OCI-LY1 (cell line): ENCODE results near the gene SPPL3.

Experiments
- H2AFZ ChIP-seq: fragments of 200-600 bp; sonication (generic), shearing (Covaris generic); 2 replicates; pipeline ENCODE4 v1.6.0; 2014; ENCODE audit warnings: antibody characterized with exemption, mild to moderate bottlenecking, low read length
- H3F3A ChIP-seq: fragments of 200-600 bp; sonication (generic), shearing (Covaris generic); 2 replicates; pipeline ENCODE4 v1.6.0; 2014; ENCODE audit warnings: mild to moderate bottlenecking, antibody characterized with exemption, low read length, moderate library complexity; ENCODE audit not compliant: insufficient read depth
- H3K27ac ChIP-seq: fragments of 200-600 bp; sonication (generic); 2 replicates; pipeline ENCODE4 v1.5.1; 2014; ENCODE audit warnings: low read length, mixed run types, mild to moderate bottlenecking, low read depth; ENCODE audit not compliant: poor library complexity, severe bottlenecking
- H3K27me3 ChIP-seq: fragments of 200-600 bp; sonication (generic); 2 replicates; pipeline ENCODE4 v1.6.0; 2014; ENCODE audit warnings: antibody characterized with exemption, mild to moderate bottlenecking, low read length, moderate library complexity; ENCODE audit not compliant: insufficient read depth
- H3K36me3 ChIP-seq: fragments of 200-600 bp; sonication (generic); 2 replicates; pipeline ENCODE4 v1.6.1; 2014; ENCODE audit warnings: mild to moderate bottlenecking, antibody characterized with exemption, low read length, moderate library complexity, mixed read lengths; ENCODE audit not compliant: insufficient read depth
- H3K4me1 ChIP-seq: fragments of 200-600 bp; sonication (generic); 2 replicates; pipeline ENCODE4 v1.5.1; 2014; ENCODE audit warnings: mild to moderate bottlenecking, low read length, moderate library complexity; ENCODE audit not compliant: insufficient read depth, severe bottlenecking
- H3K4me2 ChIP-seq: fragments of 200-600 bp; sonication (generic), shearing (Covaris generic); 2 replicates; pipeline ENCODE4 v1.6.1; 2014; ENCODE audit warnings: low read length
- H3K4me3 ChIP-seq: fragments of 200-600 bp; sonication (generic); 2 replicates; pipeline ENCODE4 v1.5.1; 2014; ENCODE audit warnings: low read length, low read depth, mild to moderate bottlenecking, mixed read lengths; ENCODE audit not compliant: poor library complexity, severe bottlenecking
- H3K79me2 ChIP-seq: fragments of 200-600 bp; shearing (Covaris generic); 2 replicates; pipeline ENCODE4 v1.6.1; 2016; ENCODE audit warnings: mixed run types, low read length, mixed read lengths; ENCODE audit not compliant: insufficient read depth
- H3K9ac ChIP-seq: fragments of 200-600 bp; sonication (generic), shearing (Covaris generic); 2 replicates; pipeline ENCODE4 v1.6.1; 2014; ENCODE audit warnings: mild to moderate bottlenecking, low read length, mixed read lengths
- H3K9me2 ChIP-seq: fragments of 200-600 bp; sonication (generic), shearing (Covaris generic); 2 replicates; pipeline ENCODE4 v1.6.1; 2014; ENCODE audit warnings: low read depth, mild to moderate bottlenecking, low read length, mixed read lengths
- H3K9me3 ChIP-seq: fragments of 200-600 bp; shearing (Covaris generic); 2 replicates; pipeline ENCODE4 v1.6.1; 2014; ENCODE audit warnings: low read length, mixed read lengths
- H4K20me1 ChIP-seq: fragments of 200-600 bp; sonication (generic), shearing (Covaris generic); 2 replicates; pipeline ENCODE4 v1.6.0; 2016; ENCODE audit warnings: mild to moderate bottlenecking, low read length; ENCODE audit not compliant: insufficient read depth
- EZH2 ChIP-seq: fragments of 200-600 bp; sonication (generic), shearing (Covaris generic); IDR thresholded peaks from 2 replicates; pipeline ENCODE4 v1.8.0; 2017; ENCODE audit warnings: borderline replicate concordance, mixed run types, mild to moderate bottlenecking, antibody characterized with exemption, low read length, moderate library complexity, mixed read lengths
- TF ChIP-seq, protein P1 (sequence below): fragments of 200-600 bp; sonication (generic), shearing (Covaris generic); IDR thresholded peaks from 2 replicates; pipeline ENCODE4 v1.5.1; 2017; ENCODE audit warnings: mild to moderate bottlenecking, antibody characterized with exemption, low read length, moderate library complexity, mixed read lengths

Gene SPPL3

DNA sequence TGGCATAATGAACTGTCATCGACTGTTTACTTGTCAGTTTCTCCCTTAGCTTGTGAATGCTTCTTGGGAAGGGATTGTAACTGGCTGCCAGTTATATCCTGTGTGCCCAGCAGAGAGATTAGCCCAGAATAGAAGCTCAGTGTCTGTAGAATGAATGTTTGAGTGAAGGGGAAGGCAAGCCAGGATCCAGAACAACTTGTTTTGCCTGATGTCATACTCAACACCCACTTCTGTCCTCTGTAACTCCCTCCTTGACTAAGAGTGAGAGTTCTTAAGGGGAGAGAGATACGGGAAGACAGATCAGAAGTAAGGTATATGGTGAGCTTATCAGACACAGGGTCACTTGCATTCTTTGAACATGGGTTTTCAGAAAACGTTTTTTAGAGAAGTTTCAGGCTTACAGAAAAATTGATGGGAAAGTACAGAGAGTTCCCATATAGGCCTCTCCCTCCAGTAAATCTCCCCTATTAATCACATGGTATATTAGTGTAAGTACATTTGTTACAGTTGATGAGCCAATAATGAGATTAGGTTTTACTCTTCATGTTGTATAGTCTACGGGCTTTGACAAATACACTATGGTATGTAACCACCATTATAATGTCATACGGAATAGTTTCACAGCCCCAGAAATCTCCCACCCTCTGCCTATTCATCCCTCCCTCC is 5.6 kb upstream of the SPPL3 start:
- Histone ChIP-seq H3K79me2 (no peaks in the 10 kb centered on the region), H2AFZ (no peak overlapping the region), H3K4me2 (no peak overlapping the region), H3K27ac (no peak overlapping the region), H3K4me3 (no peak overlapping the region), H3K9me3 (no peaks in the 10 kb centered on the region), H3K9me2 (no peaks in the 10 kb centered on the region), H3K27me3 (no peaks in the 10 kb centered on the region), H3K4me1 (peaks cover under 1% of the 10 kb centered on the region), H3K36me3 (no peaks in the 10 kb centered on the region), H3K9ac (no peak overlapping the region), H4K20me1 (no peaks in the 10 kb centered on the region), H3F3A (no peaks in the 10 kb centered on the region)
- TF ChIP-seq, protein P1, sequence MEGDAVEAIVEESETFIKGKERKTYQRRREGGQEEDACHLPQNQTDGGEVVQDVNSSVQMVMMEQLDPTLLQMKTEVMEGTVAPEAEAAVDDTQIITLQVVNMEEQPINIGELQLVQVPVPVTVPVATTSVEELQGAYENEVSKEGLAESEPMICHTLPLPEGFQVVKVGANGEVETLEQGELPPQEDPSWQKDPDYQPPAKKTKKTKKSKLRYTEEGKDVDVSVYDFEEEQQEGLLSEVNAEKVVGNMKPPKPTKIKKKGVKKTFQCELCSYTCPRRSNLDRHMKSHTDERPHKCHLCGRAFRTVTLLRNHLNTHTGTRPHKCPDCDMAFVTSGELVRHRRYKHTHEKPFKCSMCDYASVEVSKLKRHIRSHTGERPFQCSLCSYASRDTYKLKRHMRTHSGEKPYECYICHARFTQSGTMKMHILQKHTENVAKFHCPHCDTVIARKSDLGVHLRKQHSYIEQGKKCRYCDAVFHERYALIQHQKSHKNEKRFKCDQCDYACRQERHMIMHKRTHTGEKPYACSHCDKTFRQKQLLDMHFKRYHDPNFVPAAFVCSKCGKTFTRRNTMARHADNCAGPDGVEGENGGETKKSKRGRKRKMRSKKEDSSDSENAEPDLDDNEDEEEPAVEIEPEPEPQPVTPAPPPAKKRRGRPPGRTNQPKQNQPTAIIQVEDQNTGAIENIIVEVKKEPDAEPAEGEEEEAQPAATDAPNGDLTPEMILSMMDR = no peak
- no peak for TF ChIP-seq EZH2

DNA sequence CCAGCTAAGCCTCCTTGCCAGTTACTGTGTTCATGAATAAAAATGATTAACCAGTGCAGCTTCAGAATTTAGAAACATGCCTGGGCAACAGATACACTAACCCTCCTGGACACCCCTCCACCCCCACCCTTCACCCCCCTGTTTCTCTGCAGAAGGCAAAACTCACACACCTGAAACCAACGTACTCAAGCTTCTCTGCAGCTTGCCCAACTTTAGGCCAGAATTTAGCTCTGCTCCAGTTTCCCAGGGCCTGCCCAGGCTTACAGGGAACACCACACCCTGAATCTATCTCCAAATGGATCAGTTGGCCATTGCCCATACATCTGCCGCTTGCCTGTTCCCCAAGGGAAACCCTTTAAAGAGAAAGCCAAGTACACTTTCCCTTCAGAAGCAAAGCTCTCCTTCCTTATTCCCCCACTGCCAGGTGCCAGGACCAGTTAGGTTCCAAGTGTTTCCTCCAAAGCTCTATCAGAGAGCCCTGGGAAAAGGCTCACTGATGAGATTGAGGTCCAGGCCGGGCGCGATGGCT is 1.8 kb upstream of the SPPL3 start:
- Histone ChIP-seq H3K9me3 (no peaks in the 10 kb centered on the region), H3K9ac (no peak overlapping the region), H3K4me1 (peaks cover 26% of the 10 kb centered on the region), H3K27me3 (no peaks in the 10 kb centered on the region), H3K36me3 (peaks cover 2% of the 10 kb centered on the region), H3K4me3 (no peak overlapping the region), H3K9me2 (no peaks in the 10 kb centered on the region), H3K27ac (no peak overlapping the region), H3K4me2 (no peak overlapping the region), H3K79me2 (peaks cover 25% of the 10 kb centered on the region), H2AFZ (no peak overlapping the region), H4K20me1 (no peaks in the 10 kb centered on the region), H3F3A (no peaks in the 10 kb centered on the region)
- no peak for TF ChIP-seq EZH2
- TF ChIP-seq, protein P1 = no peak

DNA sequence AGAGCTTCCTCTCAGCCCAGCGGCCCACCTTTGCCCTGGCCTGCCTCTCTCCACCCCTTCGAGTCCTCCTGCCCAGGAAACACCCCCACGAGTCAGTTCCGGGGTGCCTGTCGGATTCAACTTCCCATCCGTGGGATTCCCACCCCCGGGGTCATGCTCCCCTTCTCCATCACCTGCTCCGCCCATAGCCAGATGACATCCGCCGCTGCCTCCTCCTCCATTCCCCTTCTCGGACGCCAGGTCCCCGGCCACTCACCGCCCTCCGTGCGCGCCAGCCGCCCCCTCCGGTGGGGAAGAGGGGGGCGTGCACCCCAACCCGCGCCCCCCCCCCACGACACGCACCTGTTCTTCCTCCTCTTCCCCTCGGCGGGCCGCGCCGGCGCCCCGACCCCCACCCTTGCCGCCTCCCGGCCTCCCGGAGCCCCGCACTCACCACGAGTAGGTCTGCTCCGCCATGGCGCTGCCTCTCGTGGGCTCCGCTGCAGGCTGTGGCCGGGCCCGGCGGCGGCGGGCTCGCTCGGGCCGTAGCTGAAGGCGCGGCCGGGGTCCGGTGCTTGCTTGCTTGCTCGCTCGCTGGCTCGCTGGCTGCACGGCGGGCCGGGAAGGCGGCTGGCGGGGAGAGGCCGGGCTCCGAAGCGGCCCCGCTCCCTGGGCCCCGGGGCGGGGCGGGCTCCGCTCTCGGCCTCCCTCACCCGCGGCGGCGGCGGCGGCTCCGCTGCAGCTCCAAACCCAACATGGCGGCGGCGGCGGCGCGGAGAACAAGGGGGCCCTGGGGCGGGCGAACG is 554 bp downstream of the SPPL3 start:
- H3K4me2 ChIP-seq = peak overlapping the region; percentile 98
- TF ChIP-seq, protein P1 = no peak
- TF ChIP-seq EZH2 = no peak
- H3K9me2 ChIP-seq = no peaks in the 10 kb centered on the region
- peak overlapping the region; percentile 46 for H3K27ac ChIP-seq
- H3K27me3 ChIP-seq = no peaks in the 10 kb centered on the region
- no peaks in the 10 kb centered on the region for H3F3A ChIP-seq
- H4K20me1 ChIP-seq = no peaks in the 10 kb centered on the region
- peak overlapping the region; percentile 92 for H3K9ac ChIP-seq
- peak overlapping the region; percentile 78 for H3K4me3 ChIP-seq
- no peaks in the 10 kb centered on the region for H3K9me3 ChIP-seq
- H3K36me3 ChIP-seq = peaks cover 18% of the 10 kb centered on the region
- H2AFZ ChIP-seq = no peak overlapping the region
- peaks cover 47% of the 10 kb centered on the region for H3K79me2 ChIP-seq
- peaks cover 30% of the 10 kb centered on the region for H3K4me1 ChIP-seq
